NCI-H345 treated with DMSO at 0.1 percent for 48 hours (cell line): Measurements from ENCODE around the gene SSC5D.
"Not testable (repeated sequence)": the region's sequence is repeated elsewhere in the genome, so short reads cannot be mapped to it uniquely, and the experiment has no call there.

Experiments used
- DNase-seq: peaks from one replicate; lab custom pipeline; 2025; ENCODE audit not compliant: unreplicated experiment; lab: John Stamatoyannopoulos, UW

SSC5D gene

DNA sequence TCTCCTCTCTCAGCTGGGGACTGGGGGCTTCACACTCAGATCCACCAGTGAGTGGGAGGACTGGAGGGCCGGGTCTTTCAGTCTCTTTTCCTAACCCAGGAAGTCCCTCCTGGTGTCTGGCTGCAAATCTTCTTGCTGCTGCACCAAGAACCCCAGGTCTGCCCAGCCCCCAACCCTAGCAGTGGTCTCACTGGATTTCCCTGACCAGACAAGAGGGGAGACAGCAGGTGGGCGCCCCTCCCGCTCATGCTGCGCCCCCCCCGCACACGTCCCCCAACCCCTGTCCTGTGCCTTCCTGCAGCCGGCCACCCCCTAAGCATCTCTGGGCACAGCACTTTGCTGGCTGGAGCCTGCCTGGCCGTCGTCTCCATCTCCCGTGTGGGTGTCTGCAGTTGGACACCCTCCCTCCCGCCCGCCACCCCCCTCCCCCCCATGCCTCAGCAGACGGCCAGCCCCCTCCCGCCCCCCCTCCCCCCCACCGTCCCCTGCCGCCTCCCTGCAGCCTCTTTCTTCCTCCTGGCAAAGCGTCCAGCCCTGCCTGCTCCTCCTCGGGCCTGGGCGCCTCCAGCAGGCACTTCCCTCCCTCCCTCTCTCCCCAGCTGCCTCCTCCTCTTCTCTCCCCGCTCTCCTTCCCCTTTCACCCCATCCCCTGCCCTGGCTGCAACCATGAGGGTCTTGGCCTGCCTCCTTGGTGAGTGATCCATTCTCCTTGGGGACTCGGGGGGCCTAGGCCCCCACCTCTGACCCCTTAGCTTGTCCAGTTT is at the start of gene SSC5D:
Gene SSC5D, plus strand, starts transcription at position 513 of the 764 bp plus-strand sequence. Its CDS starts 154 bp downstream, at position 667.
- no peak for DNase-seq

GRCh38 chr19:55439052-55439451 is 49.2 kb upstream of the SSC5D start:
- DNase-seq: no peak

- no peak for DNase-seq
Observed at GRCh38 chr19:55440411-55441105, 47.7 kb upstream of the SSC5D start.

DNA sequence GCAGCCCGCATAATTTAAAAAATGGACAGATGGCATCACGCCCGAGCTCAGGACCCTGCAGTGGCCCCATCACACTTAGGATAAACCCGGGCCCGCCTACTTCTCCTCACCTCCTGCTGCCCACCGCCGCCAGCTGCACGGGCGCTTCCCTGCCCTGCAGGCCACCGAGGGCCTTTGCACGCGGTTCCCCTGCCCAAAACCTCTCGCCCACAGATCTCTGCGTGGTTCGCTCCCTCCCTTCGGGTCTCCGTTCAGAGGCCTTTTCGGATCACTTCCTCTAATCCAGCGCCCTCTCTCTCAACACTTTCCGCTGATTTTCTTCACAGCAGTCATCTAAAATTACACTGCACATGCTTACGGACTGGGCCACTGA is 46.9 kb upstream of the SSC5D start:
- DNase-seq: no peak

- DNase-seq: no peak
Observed at GRCh38 chr19:55441692-55442321, 46.4 kb upstream of the SSC5D start.

DNA sequence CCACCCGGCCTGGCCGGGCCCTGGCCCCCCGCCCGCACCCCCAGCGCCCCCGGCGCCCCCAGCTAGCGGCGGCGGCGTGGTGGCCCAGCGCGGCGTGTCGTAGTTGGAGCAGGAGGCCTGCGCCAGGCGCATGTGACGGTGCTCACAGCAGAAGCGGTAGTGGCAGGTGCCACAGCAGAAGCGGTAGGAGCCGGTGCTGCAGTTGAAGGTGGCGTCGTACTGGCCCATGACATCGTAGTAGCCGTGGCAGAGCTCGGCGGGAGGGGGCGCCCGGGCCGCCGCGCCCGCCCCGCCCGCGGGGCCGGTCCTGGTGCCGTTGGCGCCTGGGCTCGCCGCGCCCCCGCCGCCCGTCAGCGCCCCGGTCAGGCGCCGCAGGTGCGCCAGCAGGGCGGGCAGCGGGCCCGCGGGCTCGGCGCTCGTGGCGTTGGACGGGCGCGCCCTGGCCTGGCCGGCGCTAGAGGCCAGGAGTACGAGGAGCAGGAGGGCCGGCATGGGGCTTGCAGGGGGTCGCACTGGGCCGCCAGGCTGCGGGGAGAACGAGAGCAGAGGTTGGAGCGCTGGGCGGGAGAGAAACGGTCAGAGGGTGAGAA is 45.8 kb upstream of the SSC5D start:
- no peak for DNase-seq

DNA sequence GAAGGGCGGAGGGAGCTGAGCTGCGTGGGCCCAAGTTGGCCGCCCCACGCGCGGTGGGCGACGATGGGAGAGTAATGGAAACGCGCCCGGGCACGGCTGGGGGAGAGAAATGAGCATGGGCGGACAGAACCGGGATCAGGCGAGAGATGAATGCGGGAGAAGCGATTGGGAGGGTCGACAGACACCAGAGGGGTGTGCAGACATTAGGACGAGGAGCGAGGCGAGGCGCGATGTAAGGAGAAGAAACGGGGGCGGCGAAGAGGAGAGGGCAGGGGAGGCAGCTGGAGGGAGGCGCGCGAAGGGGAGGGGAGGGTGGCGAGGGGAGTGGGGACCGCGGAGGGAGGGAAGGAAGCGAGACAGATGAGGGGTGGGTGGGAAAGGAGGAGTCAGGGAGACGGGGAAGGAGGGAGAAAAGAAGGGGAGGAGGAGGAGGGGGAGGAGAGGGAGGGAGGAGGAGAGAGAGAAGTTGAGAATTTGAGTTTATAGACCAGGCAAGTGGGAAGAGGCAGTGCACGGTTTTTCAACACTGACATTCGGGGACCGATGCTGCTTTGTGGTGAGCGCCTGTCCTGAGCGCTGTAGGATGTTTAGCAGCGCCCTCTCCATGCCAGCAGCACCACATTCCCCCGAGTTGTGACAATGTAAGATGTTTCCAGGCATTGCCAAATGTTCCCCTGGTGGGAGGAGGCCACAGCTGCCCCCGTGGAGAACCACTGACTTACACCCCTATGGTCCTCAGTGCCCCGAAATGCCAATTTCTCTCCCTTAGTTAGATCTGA is 45.0 kb upstream of the SSC5D start, which contains the start of gene SHISA7:
Gene SHISA7, minus strand, starts transcription at position 256 of the 779 bp plus-strand sequence. CDS start 437 bp downstream, outside the sequence.
- DNase-seq: no peak

GRCh38 chr19:55443824-55444480 is 44.3 kb upstream of the SSC5D start:
- no peak for DNase-seq

DNA sequence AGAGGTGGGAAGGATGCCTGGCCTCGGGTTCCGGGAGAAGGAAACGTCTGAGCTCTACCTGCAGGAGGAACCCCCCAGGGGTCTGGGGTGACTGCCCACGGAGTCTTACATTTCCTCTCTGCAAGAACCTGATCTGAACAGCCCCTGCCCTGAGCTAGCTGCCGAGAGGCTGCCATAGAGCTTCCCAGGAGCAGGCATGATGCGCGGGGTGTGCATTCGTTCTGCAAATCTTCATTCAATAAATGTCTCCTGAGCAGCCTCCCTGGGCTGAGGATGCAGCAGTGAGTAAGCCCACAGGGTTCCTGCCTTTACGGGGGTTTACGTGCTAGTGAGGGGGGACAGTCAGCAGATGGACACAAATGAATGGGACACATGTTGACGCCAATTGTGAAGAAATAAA is 43.6 kb upstream of the SSC5D start:
- DNase-seq: no peak

- no peak for DNase-seq
Observed at GRCh38 chr19:55446060-55446459, 42.2 kb upstream of the SSC5D start.

DNA sequence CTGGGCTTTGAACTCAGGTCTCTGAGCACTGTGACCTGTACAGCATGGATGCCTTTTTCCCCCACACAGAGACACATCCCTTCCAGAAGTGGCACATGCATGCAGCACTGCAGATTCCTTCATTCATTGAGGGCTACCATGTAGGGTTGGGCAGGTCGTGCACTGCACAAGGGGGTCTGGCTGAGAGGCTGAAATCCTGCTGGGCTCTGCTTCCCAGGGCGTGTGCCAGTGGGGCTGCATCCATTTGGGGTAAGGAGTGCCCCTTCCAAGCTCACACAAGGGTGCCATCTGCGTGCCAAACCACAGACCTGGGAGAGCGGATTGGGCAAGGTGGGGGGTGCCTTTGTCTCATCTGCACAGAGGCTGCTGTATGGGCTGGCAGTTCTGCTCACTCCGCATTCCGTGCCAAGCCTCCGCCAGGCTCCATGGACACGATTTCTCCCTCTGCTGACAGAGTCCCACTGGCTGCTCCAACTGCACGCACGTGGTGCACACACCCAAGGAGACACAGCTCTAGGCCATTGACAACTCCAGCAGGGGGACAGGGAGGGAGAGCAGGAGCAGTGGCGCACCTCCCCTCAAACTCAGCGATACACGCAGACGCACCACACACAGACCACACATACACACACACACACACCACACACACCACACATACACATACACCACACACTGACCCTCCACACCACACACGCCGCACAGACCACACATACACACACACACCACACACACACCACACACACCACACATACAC is 40.6 kb upstream of the SSC5D start:
- DNase-seq: peak; percentile 69

DNA sequence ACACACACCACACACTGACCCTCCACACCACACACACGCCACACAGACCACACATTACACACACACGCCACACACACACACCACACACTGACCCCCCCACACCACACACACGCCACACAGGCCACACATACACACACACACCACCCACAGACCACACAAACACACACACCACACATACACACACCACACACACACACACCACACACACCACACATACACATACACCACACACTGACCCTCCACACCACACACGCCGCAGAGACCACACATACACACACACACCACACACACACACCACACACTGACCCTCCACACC is 40.1 kb upstream of the SSC5D start:
- not testable (repeated sequence) for DNase-seq

DNA sequence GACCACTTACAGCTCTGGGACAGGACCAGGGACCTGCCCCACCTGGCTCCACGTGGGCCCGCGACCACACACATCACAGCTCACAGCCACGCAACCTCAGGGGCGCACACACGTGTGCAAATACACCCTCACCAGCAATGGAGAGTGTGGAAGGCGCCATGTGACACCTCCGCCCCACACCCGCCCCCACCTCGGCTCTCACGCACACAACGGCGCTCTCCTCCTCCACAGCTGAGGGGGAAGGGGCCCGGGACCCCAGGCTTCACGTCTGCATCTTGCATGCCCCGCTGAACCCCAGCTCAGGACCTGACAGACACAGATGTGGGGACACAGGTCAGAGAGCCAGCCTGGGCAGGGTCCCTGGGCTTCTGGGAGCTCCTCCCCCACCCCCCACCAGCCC is 38.8 kb upstream of the SSC5D start:
- DNase-seq: no peak

DNA sequence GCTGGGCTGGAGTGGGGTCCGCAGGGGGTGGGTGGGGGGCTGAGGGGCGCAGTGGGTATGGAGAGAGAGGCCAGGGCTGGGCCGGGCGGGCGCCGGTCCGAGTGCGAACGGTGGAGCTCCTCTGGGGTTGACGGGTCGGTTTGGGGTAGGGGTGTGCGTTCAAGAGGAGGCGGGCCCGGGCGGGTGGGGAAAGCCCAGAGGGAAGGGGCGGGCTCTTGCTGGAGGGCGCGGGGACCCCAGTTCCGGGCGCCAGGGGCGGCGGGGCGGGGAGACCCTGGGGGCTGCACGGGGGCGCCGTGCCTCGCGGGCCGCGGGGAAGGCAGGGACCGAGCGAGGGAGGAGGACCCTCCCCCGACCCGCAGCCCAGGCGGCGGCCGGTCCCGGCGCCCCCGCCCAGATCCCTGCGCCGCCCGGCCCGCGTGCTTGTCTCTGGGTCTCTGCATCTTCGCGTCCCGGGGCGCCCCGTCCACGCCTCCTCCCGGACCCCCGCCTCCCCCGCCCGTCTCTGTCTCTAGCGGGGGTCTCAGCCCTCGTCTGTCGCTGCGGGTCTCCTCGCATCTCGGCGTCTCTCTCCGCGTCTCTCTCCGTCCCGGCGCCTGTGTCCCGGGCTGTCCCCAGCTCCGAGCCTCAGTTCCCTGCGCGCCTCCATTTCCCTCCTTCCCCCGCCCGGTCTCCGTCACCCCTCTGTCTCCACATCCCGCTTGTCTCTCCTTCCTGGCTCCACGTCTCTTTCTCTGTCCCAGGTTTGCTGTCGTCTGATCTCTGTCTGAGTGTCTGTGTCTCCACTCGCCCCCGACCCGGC is 36.9 kb upstream of the SSC5D start:
- no peak for DNase-seq

- DNase-seq: no peak
Observed at GRCh38 chr19:55451965-55452748, 36.1 kb upstream of the SSC5D start.

GRCh38 chr19:55452749-55453346 is 35.4 kb upstream of the SSC5D start:
- no peak for DNase-seq

DNA sequence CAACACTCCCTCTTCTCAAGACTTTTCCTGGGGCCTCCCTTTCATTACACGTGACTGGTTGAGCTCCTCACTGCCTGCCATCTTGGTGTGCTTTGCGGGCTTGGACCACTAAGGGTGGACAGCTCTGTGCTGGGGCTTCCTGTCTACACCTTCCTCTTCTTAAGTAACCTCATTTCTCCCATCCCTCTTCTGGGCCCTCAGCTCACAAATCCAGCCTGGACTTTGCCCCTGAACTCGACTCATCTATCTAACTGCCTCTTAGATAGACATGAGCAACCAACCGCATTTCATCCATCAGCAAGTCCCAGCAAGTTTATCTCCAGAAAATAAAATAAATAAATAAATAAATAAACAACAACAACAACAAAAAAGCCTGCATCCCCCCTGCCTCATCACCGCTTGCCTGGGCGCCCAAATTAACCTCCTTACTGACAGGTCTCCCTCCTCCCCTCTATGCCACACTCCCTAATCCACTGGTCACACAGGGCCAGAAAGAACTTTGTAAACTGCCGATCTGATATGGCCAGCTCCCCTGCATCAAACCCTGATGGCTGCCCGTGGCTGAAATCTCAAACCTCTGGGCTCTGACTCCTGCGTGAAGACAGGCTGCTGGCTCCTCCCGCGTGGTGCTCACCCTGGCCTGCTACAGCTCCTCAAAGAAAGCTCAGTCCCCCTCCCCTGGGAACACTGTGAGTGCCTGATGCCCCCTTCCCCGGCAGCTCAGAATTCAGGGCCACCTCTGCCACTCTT is 34.5 kb upstream of the SSC5D start:
- DNase-seq: no peak
